MV-4-11 (cell line): ENCODE measurements around the gene TNFSF13.
"Not testable (repeated sequence)": the region's sequence is repeated elsewhere in the genome, so short reads cannot be mapped to it uniquely, and the experiment has no call there.

Experiments used
- DNase-seq: peaks from one replicate; lab custom pipeline; 2025; lab: John Stamatoyannopoulos, UW

The TNFSF13 gene

DNA sequence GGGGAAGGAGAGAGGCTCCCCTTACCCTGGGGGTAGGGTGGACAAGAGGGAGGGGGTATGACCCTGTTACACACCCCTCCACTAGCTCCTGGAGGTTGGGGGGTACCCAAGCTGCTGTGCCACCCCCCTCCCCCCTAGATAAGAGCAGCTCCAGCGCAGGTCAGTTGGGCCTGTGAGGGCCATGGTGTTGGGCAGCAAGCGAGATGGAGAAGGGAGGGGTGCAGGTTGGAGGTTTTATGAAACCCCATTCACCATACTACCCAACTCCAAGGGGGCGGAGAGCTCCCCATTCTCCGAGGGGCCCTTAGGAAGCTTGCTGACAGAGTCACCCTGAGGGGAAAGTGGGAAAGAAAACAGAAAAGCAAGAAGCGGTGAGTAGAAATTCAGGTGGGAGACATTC, 33.0 kb downstream of the TNFSF13 start:
- no peak for DNase-seq

DNA sequence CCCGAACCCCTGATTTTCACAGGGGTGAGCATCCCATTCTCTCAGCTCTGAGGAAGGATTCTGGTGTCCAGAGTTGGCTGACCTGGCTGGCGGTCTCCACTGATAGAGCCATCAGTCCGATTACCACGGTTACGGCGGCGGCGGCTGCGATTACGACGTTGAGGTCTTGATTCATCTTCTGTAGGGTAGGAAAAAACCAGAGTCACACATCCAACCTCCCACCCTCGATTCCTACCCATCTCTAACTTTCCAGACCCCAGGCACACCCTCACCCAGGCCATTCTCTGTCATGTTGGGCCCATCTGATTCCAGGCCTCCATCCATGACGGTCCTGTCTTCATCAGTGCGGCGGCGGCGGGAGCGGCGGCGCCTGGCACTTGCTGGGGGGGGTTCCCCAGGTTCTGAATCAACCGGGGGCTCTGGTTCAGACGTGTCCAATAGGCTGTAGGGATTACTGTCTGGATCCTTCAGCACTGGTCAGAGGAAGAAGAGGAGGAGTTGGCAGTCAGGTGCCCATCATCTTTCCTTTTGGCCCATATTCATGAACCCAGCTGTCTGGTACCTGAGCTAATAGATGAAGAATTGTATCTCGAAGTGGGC, 34.0 kb downstream of the TNFSF13 start:
- no peak for DNase-seq

DNA sequence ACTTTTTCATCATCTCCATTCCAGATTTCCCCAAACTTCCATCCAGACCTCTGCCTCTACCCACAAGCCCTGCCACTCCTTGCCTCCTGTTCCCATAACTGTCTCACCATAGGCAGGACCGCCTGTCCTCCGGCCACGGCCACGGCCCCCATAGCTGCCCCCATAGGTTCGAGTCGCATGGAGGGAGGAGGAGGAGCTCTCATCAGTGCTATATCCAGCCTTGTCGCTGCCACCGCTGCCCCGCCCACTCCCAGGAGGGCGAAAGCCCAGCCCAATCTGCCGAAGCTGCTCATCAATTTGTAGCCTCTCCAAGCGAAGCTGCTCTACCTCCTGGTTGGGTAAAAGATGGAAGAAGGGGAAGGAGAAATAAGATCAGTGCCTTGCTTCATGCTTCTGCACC, 34.7 kb downstream of the TNFSF13 start:
- no peak for DNase-seq

DNA sequence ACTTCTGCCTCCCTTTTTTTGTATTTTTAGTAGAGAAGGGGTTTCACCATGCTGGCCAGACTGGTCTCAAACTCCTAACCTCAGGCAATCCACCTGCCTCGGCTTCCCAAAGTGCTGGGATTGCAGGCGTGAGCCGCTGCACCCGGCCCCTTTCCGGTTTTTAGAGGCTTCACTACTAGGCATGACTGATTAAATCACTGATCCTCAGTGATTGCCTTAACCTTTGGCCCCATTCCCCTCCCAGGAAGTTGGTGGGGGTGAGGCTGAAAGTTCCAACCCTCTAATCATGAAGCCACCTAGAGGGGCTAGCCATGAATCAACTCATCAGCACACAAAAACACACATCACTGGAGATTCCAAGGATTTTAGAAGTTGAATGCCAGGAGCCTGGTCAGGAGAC, 39.0 kb downstream of the TNFSF13 start:
- DNase-seq = not testable (repeated sequence)

DNA sequence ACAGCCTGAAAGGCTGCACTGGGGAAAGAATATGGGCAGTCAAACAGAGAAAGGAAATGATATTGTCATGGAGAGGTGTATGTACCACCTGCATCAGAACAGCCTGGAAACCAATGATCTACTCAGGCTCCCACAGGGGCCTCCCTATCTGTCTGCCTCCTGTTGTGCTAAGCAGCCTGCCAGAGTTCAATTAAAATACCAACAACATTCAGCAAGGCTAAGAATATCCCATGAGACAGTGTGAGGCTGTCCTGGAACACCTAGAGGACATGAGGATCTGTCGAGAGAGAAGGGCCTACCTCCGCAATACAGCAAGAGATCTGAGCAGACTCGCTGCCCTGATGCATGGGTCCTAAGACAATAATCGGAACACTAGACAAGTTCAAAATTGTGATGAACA, 47.7 kb downstream of the TNFSF13 start:
- DNase-seq = no peak

DNA sequence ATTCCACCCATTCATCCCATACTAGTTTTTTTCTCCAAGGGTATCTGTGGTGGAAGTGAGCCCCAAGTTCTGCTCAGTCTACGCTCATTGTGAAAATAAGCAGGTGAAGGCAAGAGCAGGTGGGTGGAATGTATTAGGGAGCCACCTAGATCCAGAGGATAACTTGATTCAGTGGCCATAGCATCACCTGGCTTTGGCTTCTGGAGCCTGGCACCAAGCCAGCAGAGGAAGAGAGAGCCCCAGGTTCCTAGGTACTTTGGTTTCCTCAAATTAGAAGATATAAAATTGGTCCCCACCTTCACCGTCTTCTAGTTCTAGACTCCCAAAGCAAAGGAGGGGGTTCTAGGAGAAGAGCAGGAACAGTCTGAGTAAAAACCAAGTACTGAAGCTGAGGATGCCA, 52.1 kb downstream of the TNFSF13 start:
- DNase-seq = no peak
